Measurements from ENCODE around the gene GSTO2.

Gene GSTO2

DNA sequence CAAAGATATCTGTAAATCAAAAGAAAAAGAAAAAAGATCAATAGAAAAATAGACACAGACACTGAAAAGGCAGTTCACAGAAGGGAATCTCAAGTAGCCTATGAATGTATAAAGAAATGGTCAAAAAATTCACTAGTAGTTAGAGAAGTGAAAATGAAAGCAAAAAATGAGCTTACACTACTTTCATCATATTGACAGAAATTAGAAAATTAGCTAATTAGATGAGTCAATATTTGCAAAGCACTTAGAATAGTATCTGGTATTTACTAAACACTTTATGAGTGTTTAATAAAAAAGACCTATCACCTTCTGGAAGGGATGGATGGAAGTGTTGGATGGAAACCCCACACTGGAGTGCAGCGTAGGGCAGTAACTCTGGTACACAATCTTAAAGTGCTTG, 82.9 kb downstream of the GSTO2 start:
- TF ChIP-seq, protein P1, sequence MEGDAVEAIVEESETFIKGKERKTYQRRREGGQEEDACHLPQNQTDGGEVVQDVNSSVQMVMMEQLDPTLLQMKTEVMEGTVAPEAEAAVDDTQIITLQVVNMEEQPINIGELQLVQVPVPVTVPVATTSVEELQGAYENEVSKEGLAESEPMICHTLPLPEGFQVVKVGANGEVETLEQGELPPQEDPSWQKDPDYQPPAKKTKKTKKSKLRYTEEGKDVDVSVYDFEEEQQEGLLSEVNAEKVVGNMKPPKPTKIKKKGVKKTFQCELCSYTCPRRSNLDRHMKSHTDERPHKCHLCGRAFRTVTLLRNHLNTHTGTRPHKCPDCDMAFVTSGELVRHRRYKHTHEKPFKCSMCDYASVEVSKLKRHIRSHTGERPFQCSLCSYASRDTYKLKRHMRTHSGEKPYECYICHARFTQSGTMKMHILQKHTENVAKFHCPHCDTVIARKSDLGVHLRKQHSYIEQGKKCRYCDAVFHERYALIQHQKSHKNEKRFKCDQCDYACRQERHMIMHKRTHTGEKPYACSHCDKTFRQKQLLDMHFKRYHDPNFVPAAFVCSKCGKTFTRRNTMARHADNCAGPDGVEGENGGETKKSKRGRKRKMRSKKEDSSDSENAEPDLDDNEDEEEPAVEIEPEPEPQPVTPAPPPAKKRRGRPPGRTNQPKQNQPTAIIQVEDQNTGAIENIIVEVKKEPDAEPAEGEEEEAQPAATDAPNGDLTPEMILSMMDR (conservative IDR thresholded peaks at IDR 0.05): no peak
- TF ChIP-seq ZFX (IDR thresholded peaks at IDR 0.05): no peak

DNA sequence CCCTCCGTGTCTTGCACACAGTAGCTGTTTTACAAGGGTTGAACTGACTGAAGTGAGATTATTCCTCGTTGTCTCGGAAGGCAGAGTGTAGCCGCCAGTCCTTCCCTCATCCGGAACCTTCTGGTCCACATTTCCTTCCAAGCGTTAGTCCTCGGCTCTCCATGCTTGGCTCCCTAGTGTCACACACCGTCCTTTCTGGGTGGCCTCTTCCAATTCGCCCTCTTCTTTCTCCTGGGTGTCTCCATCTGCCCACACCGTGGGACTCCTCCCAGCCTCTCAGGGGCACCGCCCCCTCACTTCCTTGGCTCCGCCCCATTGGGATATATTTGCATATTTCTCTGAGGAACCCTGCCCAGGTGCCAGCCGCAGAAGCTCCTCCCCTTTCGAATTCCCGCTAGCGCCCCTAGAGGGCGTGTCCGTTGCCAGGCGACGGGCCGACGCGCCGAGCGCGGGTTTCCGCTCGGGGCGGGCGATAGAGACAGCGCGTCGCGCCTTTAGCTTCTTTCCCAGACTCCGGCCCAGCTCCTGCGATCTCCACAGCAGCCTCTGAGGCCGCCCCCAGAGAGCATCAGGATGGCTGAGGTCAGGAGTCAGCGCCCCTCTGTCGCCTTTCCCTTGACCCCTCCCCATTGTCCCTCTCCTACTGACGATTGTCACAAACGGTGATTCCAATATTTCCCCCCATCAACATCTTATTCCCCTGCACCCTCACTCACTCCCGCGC, 84.5 kb downstream of the GSTO2 start, which contains the start of gene CFAP58:
Gene CFAP58 (plus strand): TSS at position 509 of the 724 bp plus-strand sequence. CDS start 65 bp downstream, at position 574.
- TF ChIP-seq, protein P1 (conservative IDR thresholded peaks at IDR 0.05): peak; percentile 83
- no peak for TF ChIP-seq ZFX (IDR thresholded peaks at IDR 0.05)
- no peak within 1 kb of the TSS for H3K27ac ChIP-seq

More for the DNA sequence above, 82.9 kb downstream of the GSTO2 start:
- H3K27ac ChIP-seq: no peak overlapping the region
